SK-N-MC (cell line): ENCODE measurements around the gene MTX1.

Source experiments
- EZH2 ChIP-seq: fragments of 200-600 bp; sonication (generic); IDR thresholded peaks from one replicate; pipeline ENCODE4 v1.6.1; 2017; ENCODE audit warnings: antibody characterized with exemption
- FOXP2 ChIP-seq: optimal IDR thresholded peaks from 2 replicates; pipeline ENCODE3; 2011; ENCODE audit warnings: mild to moderate bottlenecking, moderate library complexity; ENCODE audit not compliant: insufficient read depth; ENCODE audit errors: extremely low read length, control extremely low read depth
- POLR2AphosphoS5 ChIP-seq: IDR thresholded peaks from 2 replicates; pipeline ENCODE4 v1.6.1; 2012; ENCODE audit warnings: mild to moderate bottlenecking, low read depth, low read length, borderline replicate concordance

GRCh38 chr1:155207806-155208540 is 522 bp upstream of the MTX1 start, which contains the start of gene THBS3:
- TF ChIP-seq POLR2AphosphoS5 = no peak
- no peak for TF ChIP-seq EZH2
- no peak for TF ChIP-seq FOXP2
